K562 (cell line): ENCODE measurements around the gene C17orf78. TPM values are rescaled to one million over a fixed set of nuclear protein-coding genes. Genes with fewer than 3 reads are reported as not detected.
A peak's percentile ranks its signal among the peaks of the same experiment; 100 is the strongest.

ENCODE experiments used
- E2F4 ChIP-seq: sonication (generic); formaldehyde crosslinking; IDR thresholded peaks from 2 replicates; pipeline ENCODE4 v1.8.0; 2022; ENCODE audit warnings: mild to moderate bottlenecking, low read depth, missing genetic modification reagents
- E2F6 ChIP-seq, 2 experiments: IDR thresholded peaks; 2 replicates each; pipeline ENCODE4 v1.6.1; 2011; ENCODE audit warnings: borderline replicate concordance in 1 of 2, control low read depth in 1 of 2, low read depth in 1 of 2, low read length in 1 of 2, mild to moderate bottlenecking in 1 of 2, mixed read lengths in 1 of 2, moderate library complexity in 1 of 2; ENCODE audit not compliant: insufficient read depth in 1 of 2, insufficient read length in 1 of 2, poor library complexity in 1 of 2, severe bottlenecking in 1 of 2; ENCODE audit errors: extremely low read depth in 1 of 2
- ETV6 ChIP-seq, 3 experiments: fragments of 150-350 bp in 1 of 3; sonication (generic) in 1 of 3; formaldehyde crosslinking in 1 of 3; IDR thresholded peaks; 2 replicates each; pipeline versions ENCODE4 v1.6.1 to v1.8.0; 2014 to 2022; ENCODE audit warnings: borderline replicate concordance in 2 of 3, low read depth in 2 of 3, antibody characterized with exemption in 1 of 3, low read length in 1 of 3, mild to moderate bottlenecking in 1 of 3, missing genetic modification reagents in 1 of 3
- MITF ChIP-seq: IDR thresholded peaks from 2 replicates; pipeline ENCODE4 v1.6.1; 2014; ENCODE audit warnings: antibody characterized with exemption
- MLLT1 ChIP-seq, 2 experiments: fragments of 450-650 bp; IDR thresholded peaks; 2 replicates each; pipeline ENCODE4 v1.6.1; 2016
- PREB ChIP-seq: sonication (generic); formaldehyde crosslinking; IDR thresholded peaks from 2 replicates; pipeline ENCODE4 v1.8.1; 2023; ENCODE audit warnings: mild to moderate bottlenecking, missing genetic modification reagents
- REST ChIP-seq, 2 experiments: fragments of 450-650 bp; formaldehyde crosslinking in 1 of 2; IDR thresholded peaks; 2 replicates each; pipeline versions ENCODE4 v1.4.0 to v1.6.1; 2014 to 2020; ENCODE audit warnings: mild to moderate bottlenecking in 2 of 2, borderline replicate concordance in 1 of 2, low read depth in 1 of 2
- ZNF354B ChIP-seq: fragments of 250-450 bp; sonication (Bioruptor Pico); IDR thresholded peaks from 2 replicates; pipeline ENCODE4 v1.4.0; 2020
- ZNF584 ChIP-seq: fragments of 200-800 bp; sonication (Bioruptor generic); IDR thresholded peaks from 2 replicates; pipeline ENCODE4 v1.6.1; 2016; ENCODE audit warnings: low read depth, mild to moderate bottlenecking, missing genetic modification characterization, missing compliant biosample characterization
- polyA plus RNA-seq, 8 experiments: library from polyadenylated mRNA; depleted of rRNA in 4 of 8; stranded (reverse) in 5 of 8; unstranded in 3 of 8; fragments of >200 nt; fragmentation: Nextera tagmentation in 2 of 8; fragmentation: Illumina TruSeq in 1 of 8; extraction: Ambion mirVana in 2 of 8; extraction: Trizol in 1 of 8; gene quantifications; 2 replicates each; pipeline versions ENCODE4 v1.2.1 to v1.2.3, GENCODE V29; 2011 to 2014; ENCODE audit warnings: inconsistent platforms in 1 of 8, missing spikeins in 1 of 8
- total RNA-seq, 7 experiments: library from RNA; depleted of rRNA in 6 of 7; stranded (reverse); fragments of >200 nt in 6 of 7; fragmentation: Illumina TruSeq in 2 of 7; extraction: Trizol in 2 of 7; gene quantifications; 2 replicates each; pipeline versions ENCODE4 v1.2.1 to v1.2.3, GENCODE V29; 2011 to 2021; ENCODE audit warnings: low replicate concordance in 1 of 7

Gene C17orf78
- total and polyA plus RNA-seq, 9 of the 15 experiments (the other 6 are each of a cell fraction or from before 2014, with no cell fraction given) = not detected

GRCh38 chr17:37373530-37374159 lies 2.1 kb upstream of the C17orf78 start (continued):
- TF ChIP-seq PREB (0 out of 2 replicates have a peak, but pooled peaks have one; percentile 46), E2F6 (IDR thresholded peaks at IDR 0.05; ENCODE audit: borderline replicate concordance in 1 of 2, extremely low read depth in 1 of 2, insufficient read depth in 1 of 2, insufficient read length in 1 of 2, low read depth in 1 of 2, low read length in 1 of 2, poor library complexity in 1 of 2, severe bottlenecking in 1 of 2) (peak in 1 of 2 experiments; percentile 15), ZNF584 (CRISPR knock-in tag) (no peak), MLLT1 (IDR thresholded peaks at IDR 0.05) (peak in 1 of 2 experiments; percentile 91; a peak in 2 of 4 replicates), ETV6 (IDR thresholded peaks at IDR 0.05; ENCODE audit: borderline replicate concordance in 1 of 2, low read depth in 2 of 2, low read length in 1 of 2) (no peak), ETV6 (CRISPR knock-in tag; IDR thresholded peaks at IDR 0.05; ENCODE audit: borderline replicate concordance) (no peak), REST (IDR thresholded peaks at IDR 0.05; ENCODE audit: borderline replicate concordance) (peak; percentile 93), REST (CRISPR knock-in tag; IDR thresholded peaks at IDR 0.05; ENCODE audit: low read depth) (no peak), MITF (no peak), ZNF354B (CRISPR knock-in tag) (no peak), E2F4 (CRISPR knock-in tag) (no peak)
